Smooth muscle cell (in vitro differentiated cells): ENCODE data around the gene ITGA2B. TPM values are rescaled to one million over a fixed set of nuclear protein-coding genes. Genes with fewer than 3 reads are reported as not detected.
A peak's percentile ranks its signal among the peaks of the same experiment; 100 is the strongest.

Source experiments
- DNase-seq: peaks from one replicate; lab custom pipeline; 2025; ENCODE audit not compliant: unreplicated experiment; lab: John Stamatoyannopoulos, UW
- H2AFZ ChIP-seq: fragments of 200-600 bp; sonication (generic); 2 replicates; pipeline ENCODE4 v1.6.0; 2016; ENCODE audit warnings: antibody characterized with exemption, low read depth, mild to moderate bottlenecking
- H3F3A ChIP-seq: fragments of 200-600 bp; sonication (generic); 2 replicates; pipeline ENCODE4 v1.6.0; 2017; ENCODE audit warnings: antibody characterized with exemption, low read depth
- H3K27ac ChIP-seq: fragments of 200-600 bp; sonication (generic); 2 replicates; pipeline ENCODE4 v1.5.1; 2016; ENCODE audit warnings: low read depth, mild to moderate bottlenecking
- H3K27me3 ChIP-seq: fragments of 200-600 bp; sonication (generic); 2 replicates; pipeline ENCODE4 v1.6.1; 2016; ENCODE audit warnings: low read depth, mild to moderate bottlenecking
- H3K36me3 ChIP-seq: fragments of 200-600 bp; sonication (generic); 2 replicates; pipeline ENCODE4 v1.5.1; 2016; ENCODE audit warnings: low read depth
- H3K4me1 ChIP-seq: fragments of 200-600 bp; sonication (generic); 2 replicates; pipeline ENCODE4 v1.5.1; 2016; ENCODE audit warnings: low read depth
- H3K4me2 ChIP-seq: fragments of 200-600 bp; sonication (generic); 2 replicates; pipeline ENCODE4 v1.6.0; 2016; ENCODE audit warnings: mild to moderate bottlenecking
- H3K4me3 ChIP-seq: fragments of 200-600 bp; sonication (generic); 2 replicates; pipeline ENCODE4 v1.5.1; 2016; ENCODE audit warnings: mild to moderate bottlenecking
- H3K79me2 ChIP-seq: fragments of 200-600 bp; sonication (generic); 2 replicates; pipeline ENCODE4 v1.6.0; 2016; ENCODE audit warnings: low read depth, mild to moderate bottlenecking
- H3K9ac ChIP-seq: fragments of 200-600 bp; sonication (generic); 2 replicates; pipeline ENCODE4 v1.6.0; 2016; ENCODE audit warnings: low read depth
- H3K9me3 ChIP-seq: fragments of 200-600 bp; sonication (generic); replicated peaks from 2 replicates; pipeline ENCODE4 v1.5.1; 2016; ENCODE audit warnings: low read depth
- H4K20me1 ChIP-seq: fragments of 200-600 bp; sonication (generic); 2 replicates; pipeline ENCODE4 v1.6.0; 2016; ENCODE audit warnings: low read depth
- WGBS: methylation state at CpG from one replicate; pipeline ENCODE4 v1.1.7; 2016; ENCODE audit warnings: low lambda C conversion rate; 5-methylcytosine and 5-hydroxymethylcytosine counted together
- polyA plus RNA-seq: library from polyadenylated mRNA; unstranded; fragments of >200 nt; fragmentation: Nextera tagmentation; extraction: Ambion mirVana; gene quantifications from 2 replicates; pipeline ENCODE4 v1.2.1, GENCODE V29; 2016
- total RNA-seq: library from RNA; depleted of rRNA; stranded (reverse); fragments of >200 nt; gene quantifications from 2 replicates; pipeline ENCODE4 v1.2.3, GENCODE V29; 2014
- TF ChIP-seq, protein P1 (sequence below): fragments of 200-600 bp; sonication (generic); IDR thresholded peaks from 2 replicates; pipeline ENCODE4 v1.5.1; 2017; ENCODE audit warnings: borderline replicate concordance, mild to moderate bottlenecking, antibody characterized with exemption; ENCODE audit not compliant: insufficient read depth, poor library complexity, severe bottlenecking

ITGA2B gene
- total and polyA plus RNA-seq, 2 experiments from 2014 or later: 2.1 to 4.0 TPM

DNA sequence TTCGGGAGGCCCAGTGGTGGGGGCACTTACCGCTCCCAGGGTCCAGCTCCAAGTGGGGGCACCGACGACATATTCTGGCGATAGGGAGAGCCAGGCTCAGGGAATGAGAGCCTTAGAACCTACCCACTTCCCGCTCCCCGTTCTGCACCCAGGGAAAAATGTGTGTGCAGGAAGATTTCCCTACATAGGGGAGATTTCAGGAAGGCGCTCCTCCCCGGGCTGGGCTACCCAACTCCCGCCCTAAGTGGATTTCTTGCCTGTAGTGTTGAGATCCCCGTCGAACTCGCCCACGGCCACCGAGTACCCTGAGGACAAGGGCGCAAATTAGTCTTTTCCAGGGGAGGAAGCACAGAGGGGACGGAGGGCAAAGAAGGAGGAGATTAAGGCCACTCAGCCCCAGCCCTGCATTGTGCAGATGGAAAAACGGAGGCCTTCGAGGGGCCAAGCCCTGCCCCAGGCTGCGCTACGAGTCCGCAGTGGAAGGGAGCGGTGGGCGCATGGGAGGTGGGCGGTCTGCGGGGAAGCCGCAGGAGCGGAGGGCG is 5.1 kb downstream of the ITGA2B start:
- no peaks in the 10 kb centered on the region for H3K36me3 ChIP-seq
- no peak overlapping the region for H3K9ac ChIP-seq
- H3K27me3 ChIP-seq: peaks cover 13% of the 10 kb centered on the region
- H3K4me3 ChIP-seq: peak overlapping the region; percentile 71
- H3K79me2 ChIP-seq: no peaks in the 10 kb centered on the region
- DNase-seq: no peak
- no peak overlapping the region for H3K27ac ChIP-seq
- TF ChIP-seq, protein P1, sequence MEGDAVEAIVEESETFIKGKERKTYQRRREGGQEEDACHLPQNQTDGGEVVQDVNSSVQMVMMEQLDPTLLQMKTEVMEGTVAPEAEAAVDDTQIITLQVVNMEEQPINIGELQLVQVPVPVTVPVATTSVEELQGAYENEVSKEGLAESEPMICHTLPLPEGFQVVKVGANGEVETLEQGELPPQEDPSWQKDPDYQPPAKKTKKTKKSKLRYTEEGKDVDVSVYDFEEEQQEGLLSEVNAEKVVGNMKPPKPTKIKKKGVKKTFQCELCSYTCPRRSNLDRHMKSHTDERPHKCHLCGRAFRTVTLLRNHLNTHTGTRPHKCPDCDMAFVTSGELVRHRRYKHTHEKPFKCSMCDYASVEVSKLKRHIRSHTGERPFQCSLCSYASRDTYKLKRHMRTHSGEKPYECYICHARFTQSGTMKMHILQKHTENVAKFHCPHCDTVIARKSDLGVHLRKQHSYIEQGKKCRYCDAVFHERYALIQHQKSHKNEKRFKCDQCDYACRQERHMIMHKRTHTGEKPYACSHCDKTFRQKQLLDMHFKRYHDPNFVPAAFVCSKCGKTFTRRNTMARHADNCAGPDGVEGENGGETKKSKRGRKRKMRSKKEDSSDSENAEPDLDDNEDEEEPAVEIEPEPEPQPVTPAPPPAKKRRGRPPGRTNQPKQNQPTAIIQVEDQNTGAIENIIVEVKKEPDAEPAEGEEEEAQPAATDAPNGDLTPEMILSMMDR: no peak
- H3F3A ChIP-seq: no peaks in the 10 kb centered on the region
- H4K20me1 ChIP-seq: no peaks in the 10 kb centered on the region
- no peaks in the 10 kb centered on the region for H3K4me1 ChIP-seq
- no peaks in the 10 kb centered on the region for H3K9me3 ChIP-seq
- peak overlapping the region; percentile 98 for H3K4me2 ChIP-seq
- H2AFZ ChIP-seq: peak overlapping the region; percentile 62
- 26% methylated on average over 27 of the region's 29 CpGs for WGBS

DNA sequence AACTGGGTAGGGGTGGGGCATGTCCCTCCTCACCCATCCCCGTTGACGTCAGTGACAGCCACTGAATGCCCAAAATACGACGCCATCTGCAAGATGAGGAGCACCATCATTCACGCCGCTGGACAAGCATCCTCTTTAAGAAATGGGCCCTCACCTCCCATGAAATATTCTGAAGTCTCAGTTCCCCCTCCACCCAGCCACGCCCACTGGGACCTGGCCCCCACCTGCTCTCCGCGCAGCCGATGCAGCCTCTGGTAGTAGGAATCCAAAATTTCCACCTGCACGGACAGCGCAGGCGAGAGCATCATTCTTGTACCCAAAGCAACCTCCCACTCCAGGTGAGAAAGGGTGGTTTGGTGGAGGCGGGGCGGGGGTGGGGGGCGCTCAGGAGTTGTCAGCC is 5.6 kb downstream of the ITGA2B start:
- no peaks in the 10 kb centered on the region for H3K79me2 ChIP-seq
- H3F3A ChIP-seq: no peaks in the 10 kb centered on the region
- H3K27me3 ChIP-seq: peaks cover 13% of the 10 kb centered on the region
- H3K4me2 ChIP-seq: no peak overlapping the region
- H3K9me3 ChIP-seq: no peaks in the 10 kb centered on the region
- no peak overlapping the region for H3K4me3 ChIP-seq
- no peak overlapping the region for H3K27ac ChIP-seq
- no peaks in the 10 kb centered on the region for H3K4me1 ChIP-seq
- TF ChIP-seq, protein P1: no peak
- H4K20me1 ChIP-seq: no peaks in the 10 kb centered on the region
- H2AFZ ChIP-seq: no peak overlapping the region
- H3K36me3 ChIP-seq: no peaks in the 10 kb centered on the region
- no peak overlapping the region for H3K9ac ChIP-seq
- DNase-seq: no peak
- WGBS: 79% methylated on average over 16 of the region's 16 CpGs

DNA sequence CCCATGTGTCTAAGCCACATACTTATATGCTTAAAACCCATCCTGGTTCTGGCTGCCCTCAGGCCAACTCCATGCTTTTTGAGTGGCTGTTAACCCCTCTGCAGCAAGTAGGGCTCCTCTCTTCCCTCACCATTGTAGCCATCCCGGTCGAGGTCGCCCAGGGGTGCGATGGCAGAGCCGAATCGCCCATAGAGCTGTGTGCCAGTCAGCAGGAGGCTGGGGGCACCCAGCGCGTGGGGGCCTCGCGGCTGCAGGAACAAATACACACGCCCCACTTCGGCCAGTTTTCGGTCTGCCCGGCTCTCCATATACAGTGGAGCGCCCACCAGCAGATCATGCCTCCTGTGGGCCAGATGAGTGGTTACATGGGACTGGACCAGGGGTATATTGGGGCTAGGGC is 6.1 kb downstream of the ITGA2B start:
- H3K4me3 ChIP-seq: no peak overlapping the region
- WGBS: 94% methylated on average over 15 of the region's 15 CpGs
- no peaks in the 10 kb centered on the region for H3K36me3 ChIP-seq
- H3K4me1 ChIP-seq: no peaks in the 10 kb centered on the region
- no peaks in the 10 kb centered on the region for H3K79me2 ChIP-seq
- no peaks in the 10 kb centered on the region for H3F3A ChIP-seq
- DNase-seq: no peak
- TF ChIP-seq, protein P1: no peak
- H3K4me2 ChIP-seq: no peak overlapping the region
- no peak overlapping the region for H3K9ac ChIP-seq
- H3K27ac ChIP-seq: no peak overlapping the region
- H4K20me1 ChIP-seq: no peaks in the 10 kb centered on the region
- no peak overlapping the region for H2AFZ ChIP-seq
- no peaks in the 10 kb centered on the region for H3K9me3 ChIP-seq
- H3K27me3 ChIP-seq: peaks cover 13% of the 10 kb centered on the region

DNA sequence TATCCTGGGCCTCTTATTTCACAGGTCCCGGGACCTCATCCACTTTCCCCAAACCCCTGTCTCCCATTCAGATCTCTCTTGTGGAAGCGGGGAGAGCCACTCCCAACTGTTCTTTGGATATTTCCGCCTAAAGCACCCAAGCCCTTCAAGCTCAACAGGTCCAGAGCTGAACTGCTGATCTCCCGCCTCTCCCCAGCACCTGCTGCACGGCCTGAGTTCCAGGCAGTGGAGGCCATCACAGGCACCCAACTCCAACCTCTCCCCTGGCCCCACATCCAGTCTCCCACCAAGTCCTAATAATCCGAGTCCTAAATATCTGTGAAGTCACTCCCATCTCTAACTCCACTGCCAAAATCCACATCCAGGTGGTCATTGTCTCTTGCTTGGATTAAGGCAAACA is 6.5 kb downstream of the ITGA2B start:
- no peak overlapping the region for H2AFZ ChIP-seq
- no peak overlapping the region for H3K4me3 ChIP-seq
- H3K79me2 ChIP-seq: no peaks in the 10 kb centered on the region
- TF ChIP-seq, protein P1: no peak
- H3K9me3 ChIP-seq: no peaks in the 10 kb centered on the region
- H3K4me1 ChIP-seq: no peaks in the 10 kb centered on the region
- no peak overlapping the region for H3K4me2 ChIP-seq
- no peaks in the 10 kb centered on the region for H3F3A ChIP-seq
- peaks cover 13% of the 10 kb centered on the region for H3K27me3 ChIP-seq
- no peaks in the 10 kb centered on the region for H4K20me1 ChIP-seq
- no peak for DNase-seq
- no peaks in the 10 kb centered on the region for H3K36me3 ChIP-seq
- no peak overlapping the region for H3K27ac ChIP-seq
- H3K9ac ChIP-seq: no peak overlapping the region
- 98% methylated on average over 6 of the region's 6 CpGs for WGBS
